Trophoblast cell (in vitro differentiated cells and primary cell): ENCODE data around the gene CAPS.

Experiments
- DNase-seq, 2 donors: peaks; one replicate each; pipeline ENCODE4 v3.0.0-alpha.2; 2016
- H2AFZ ChIP-seq: 2 replicates; pipeline ENCODE4 v1.6.1; 2013; ENCODE audit warnings: low read length, moderate library complexity, mild to moderate bottlenecking; ENCODE audit not compliant: insufficient read depth, poor library complexity
- H2AK5ac ChIP-seq: 2 replicates; pipeline ENCODE4 v1.6.1; 2013; ENCODE audit warnings: mild to moderate bottlenecking, low read length
- H2BK120ac ChIP-seq: 2 replicates; pipeline ENCODE4 v1.6.1; 2013; ENCODE audit warnings: low read length, mild to moderate bottlenecking, moderate library complexity; ENCODE audit not compliant: insufficient read depth, poor library complexity
- H2BK12ac ChIP-seq: 2 replicates; pipeline ENCODE4 v1.6.1; 2013; ENCODE audit warnings: mild to moderate bottlenecking, low read length, moderate library complexity
- H2BK5ac ChIP-seq: 2 replicates; pipeline ENCODE4 v1.6.1; 2013; ENCODE audit warnings: low read length, low read depth, moderate library complexity, mild to moderate bottlenecking; ENCODE audit not compliant: poor library complexity
- H3K14ac ChIP-seq: 2 replicates; pipeline ENCODE4 v1.6.1; 2013; ENCODE audit warnings: mild to moderate bottlenecking, low read length
- H3K18ac ChIP-seq: 2 replicates; pipeline ENCODE4 v1.6.1; 2013; ENCODE audit warnings: mild to moderate bottlenecking, low read length
- H3K23ac ChIP-seq: 2 replicates; pipeline ENCODE4 v1.6.1; 2013; ENCODE audit warnings: low read length
- H3K27ac ChIP-seq: 2 replicates; pipeline ENCODE4 v1.5.1; 2013; ENCODE audit warnings: low read depth, mild to moderate bottlenecking, inconsistent platforms, low read length, moderate library complexity
- H3K27me3 ChIP-seq: 2 replicates; pipeline ENCODE4 v1.6.1; 2013; ENCODE audit warnings: inconsistent platforms, mild to moderate bottlenecking, low read length, moderate library complexity; ENCODE audit not compliant: insufficient read depth
- H3K36me3 ChIP-seq, 2 experiments: 1 replicate in 1 of 2; 2 replicates in 1 of 2; pipeline ENCODE4 v1.6.1; 2013; ENCODE audit warnings: low read length in 2 of 2, mild to moderate bottlenecking in 2 of 2, moderate library complexity in 1 of 2; ENCODE audit not compliant: insufficient read depth in 2 of 2, control insufficient read depth in 1 of 2
- H3K4ac ChIP-seq: 2 replicates; pipeline ENCODE4 v1.6.1; 2013; ENCODE audit warnings: low read depth, mild to moderate bottlenecking, low read length, moderate library complexity
- H3K4me1 ChIP-seq, 2 experiments: 1 replicate in 1 of 2; 2 replicates in 1 of 2; pipeline ENCODE4 v1.6.1; 2013; ENCODE audit warnings: low read length in 2 of 2, mild to moderate bottlenecking in 2 of 2, moderate library complexity in 1 of 2; ENCODE audit not compliant: insufficient read depth in 2 of 2, control insufficient read depth in 1 of 2
- H3K4me2 ChIP-seq: 2 replicates; pipeline ENCODE4 v1.6.1; 2013; ENCODE audit warnings: inconsistent platforms, mild to moderate bottlenecking, low read length, moderate library complexity
- H3K4me3 ChIP-seq: 2 replicates; pipeline ENCODE4 v1.5.1; 2013; ENCODE audit warnings: mild to moderate bottlenecking, low read depth, low read length, inconsistent platforms
- H3K79me1 ChIP-seq: one replicate; pipeline ENCODE4 v1.6.1; 2013; ENCODE audit warnings: low read length
- H3K79me2 ChIP-seq: 2 replicates; pipeline ENCODE4 v1.6.1; 2013; ENCODE audit warnings: low read length, mild to moderate bottlenecking; ENCODE audit not compliant: control insufficient read depth, insufficient read depth, poor library complexity
- H3K9ac ChIP-seq: 2 replicates; pipeline ENCODE4 v1.6.1; 2013; ENCODE audit warnings: mild to moderate bottlenecking, low read length
- H3K9me3 ChIP-seq: 2 replicates; pipeline ENCODE4 v1.6.1; 2013; ENCODE audit warnings: low read depth, mild to moderate bottlenecking, control low read depth, inconsistent platforms, low read length; ENCODE audit not compliant: insufficient read depth
- H4K12ac ChIP-seq: 2 replicates; pipeline ENCODE4 v1.6.1; 2013; ENCODE audit warnings: low read depth, mild to moderate bottlenecking, low read length, moderate library complexity
- H4K8ac ChIP-seq: 2 replicates; pipeline ENCODE4 v1.6.1; 2013; ENCODE audit warnings: low read depth, mild to moderate bottlenecking, low read length, moderate library complexity
- H4K91ac ChIP-seq: one replicate; pipeline ENCODE4 v1.6.1; 2013; ENCODE audit warnings: low read depth, mild to moderate bottlenecking, low read length, moderate library complexity
- WGBS: extraction: QIAGEN DNeasy Blood & Tissue Kit; methylation state at CpG from one replicate; pipeline ENCODE4 v1.1.7; 2013; ENCODE audit warnings: missing lambda C conversion rate; ENCODE audit not compliant: insufficient read length, insufficient coverage; ENCODE audit errors: extremely low coverage; 5-methylcytosine and 5-hydroxymethylcytosine counted together

The CAPS gene

GRCh38 chr19:5911366-5911765 lies 2.7 kb upstream of the CAPS start:
- Histone ChIP-seq H3K18ac (no peak overlapping the region), H4K91ac (no peak overlapping the region), H3K27me3 (no peaks in the 10 kb centered on the region), H3K4ac (no peak overlapping the region), H3K4me1 (peaks cover 41 to 53% of the 10 kb centered on the region in 2 experiments), H2BK120ac (no peak overlapping the region), H3K79me1 (peaks cover 38% of the 10 kb centered on the region), H2AFZ (no peak overlapping the region), H3K9ac (no peak overlapping the region), H3K23ac (no peak overlapping the region), H3K27ac (no peak overlapping the region), H4K12ac (no peak overlapping the region), H3K36me3 (peaks cover 14 to 20% of the 10 kb centered on the region in 2 experiments), H3K14ac (no peak overlapping the region), H2AK5ac (no peak overlapping the region), H2BK5ac (no peak overlapping the region), H3K9me3 (no peaks in the 10 kb centered on the region), H4K8ac (no peak overlapping the region), H3K79me2 (peaks cover 8% of the 10 kb centered on the region), H3K4me2 (no peak overlapping the region), H3K4me3 (no peak overlapping the region), H2BK12ac (no peak overlapping the region)
- no CpG with 5 or more reads among the region's 1 CpG for WGBS
- no peak for DNase-seq

- DNase-seq: no peak
Observed at GRCh38 chr19:5914358-5914774, 312 bp downstream of the CAPS start.

GRCh38 chr19:5914946-5915781 lies 1.1 kb downstream of the CAPS start:
- DNase-seq: peak; percentile 75 to 84
- H3K23ac ChIP-seq: no peak overlapping the region
- H3K14ac ChIP-seq: peak overlapping the region; percentile 96
- H2AFZ ChIP-seq: peak overlapping the region; percentile 56
- H2BK12ac ChIP-seq: peak overlapping the region; percentile 92
- H3K79me1 ChIP-seq: peaks cover 28% of the 10 kb centered on the region
- H4K91ac ChIP-seq: peak overlapping the region; percentile 90
- peak overlapping the region; percentile 98 for H3K18ac ChIP-seq
- H2AK5ac ChIP-seq: peak overlapping the region; percentile 98
- H3K9ac ChIP-seq: no peak overlapping the region
- peaks cover 50 to 51% of the 10 kb centered on the region in 2 experiments for H3K36me3 ChIP-seq
- H4K12ac ChIP-seq: peak overlapping the region; percentile 70
- peak overlapping the region; percentile 67 for H3K4ac ChIP-seq
- H3K4me3 ChIP-seq: no peak overlapping the region
- no peaks in the 10 kb centered on the region for H3K9me3 ChIP-seq
- peak overlapping the region; percentile 46 for H3K4me2 ChIP-seq
- peak overlapping the region; percentile 85 for H4K8ac ChIP-seq
- peaks cover 32 to 41% of the 10 kb centered on the region in 2 experiments for H3K4me1 ChIP-seq
- peak overlapping the region; percentile 91 for H2BK5ac ChIP-seq
- peak overlapping the region; percentile 74 for H3K27ac ChIP-seq
- peaks cover 8% of the 10 kb centered on the region for H3K79me2 ChIP-seq
- no peaks in the 10 kb centered on the region for H3K27me3 ChIP-seq
- WGBS: no CpG with 5 or more reads among the region's 42 CpGs
- peak overlapping the region; percentile 88 for H2BK120ac ChIP-seq

More at GRCh38 chr19:5914358-5914774, 312 bp downstream of the CAPS start:
- Histone ChIP-seq H3K27ac (peak overlapping the region; percentile 35), H3K4me2 (no peak overlapping the region), H2BK120ac (peak overlapping the region; percentile 87), H3K79me2 (peaks cover 8% of the 10 kb centered on the region), H3K4ac (peak overlapping the region; percentile 25), H3K27me3 (no peaks in the 10 kb centered on the region), H3K9me3 (no peaks in the 10 kb centered on the region), H3K18ac (peak overlapping the region; percentile 98), H3K36me3 (peaks cover 43 to 48% of the 10 kb centered on the region in 2 experiments), H4K91ac (peak overlapping the region; percentile 90), H3K4me1 (peaks cover 38 to 48% of the 10 kb centered on the region in 2 experiments), H3K23ac (no peak overlapping the region), H4K12ac (no peak overlapping the region), H3K4me3 (no peak overlapping the region), H2BK12ac (peak overlapping the region; percentile 92), H2AFZ (no peak overlapping the region), H3K9ac (no peak overlapping the region), H3K14ac (peak overlapping the region; percentile 96), H2AK5ac (peak overlapping the region; percentile 98), H2BK5ac (peak overlapping the region; percentile 73), H4K8ac (peak overlapping the region; percentile 17), H3K79me1 (peaks cover 34% of the 10 kb centered on the region)
- WGBS: no CpG with 5 or more reads among the region's 22 CpGs

GRCh38 chr19:5915782-5916165 lies 1.7 kb downstream of the CAPS start:
- peak overlapping the region; percentile 91 for H2BK5ac ChIP-seq
- H3K4me1 ChIP-seq: peaks cover 30 to 41% of the 10 kb centered on the region in 2 experiments
- H3K9me3 ChIP-seq: no peaks in the 10 kb centered on the region
- peak overlapping the region; percentile 85 for H4K8ac ChIP-seq
- H3K27me3 ChIP-seq: no peaks in the 10 kb centered on the region
- H3K36me3 ChIP-seq: peaks cover 52% of the 10 kb centered on the region in 2 experiments
- H3K23ac ChIP-seq: no peak overlapping the region
- peak in 1 of 2 donors; percentile 40 for DNase-seq
- H2AFZ ChIP-seq: peak overlapping the region; percentile 56
- peak overlapping the region; percentile 83 for H2AK5ac ChIP-seq
- peak overlapping the region; percentile 70 for H4K12ac ChIP-seq
- H2BK120ac ChIP-seq: peak overlapping the region; percentile 88
- H3K79me2 ChIP-seq: peaks cover 6% of the 10 kb centered on the region
- H3K4me2 ChIP-seq: peak overlapping the region; percentile 46
- H3K9ac ChIP-seq: no peak overlapping the region
- peak overlapping the region; percentile 74 for H3K27ac ChIP-seq
- H3K14ac ChIP-seq: peak overlapping the region; percentile 71
- H3K79me1 ChIP-seq: peaks cover 28% of the 10 kb centered on the region
- peak overlapping the region; percentile 65 for H3K4ac ChIP-seq
- peak overlapping the region; percentile 85 for H3K18ac ChIP-seq
- H3K4me3 ChIP-seq: no peak overlapping the region
- peak overlapping the region; percentile 91 for H2BK12ac ChIP-seq
- peak overlapping the region; percentile 90 for H4K91ac ChIP-seq
- no CpG with 5 or more reads among the region's 11 CpGs for WGBS
